Ecto neural progenitor cell (in vitro differentiated cells): Measurements from ENCODE around the gene SOX1.

Source experiments
- DNase-seq: peaks from one replicate; pipeline ENCODE4 v3.0.0-alpha.2; 2018; ENCODE audit warnings: low spot score

The SOX1 gene

GRCh38 chr13:112067116-112067741 is at the start of gene SOX1:
Gene SOX1, plus strand, starts transcription at chr13:112067149. Its CDS starts 510 bp downstream, at chr13:112067659.
- peak; percentile 83 for DNase-seq

- DNase-seq, result no peak
Observed at GRCh38 chr13:112024577-112024976, 42.4 kb upstream of the SOX1 start.

- no peak for DNase-seq
Observed at GRCh38 chr13:112027250-112027649, 39.7 kb upstream of the SOX1 start.

DNA sequence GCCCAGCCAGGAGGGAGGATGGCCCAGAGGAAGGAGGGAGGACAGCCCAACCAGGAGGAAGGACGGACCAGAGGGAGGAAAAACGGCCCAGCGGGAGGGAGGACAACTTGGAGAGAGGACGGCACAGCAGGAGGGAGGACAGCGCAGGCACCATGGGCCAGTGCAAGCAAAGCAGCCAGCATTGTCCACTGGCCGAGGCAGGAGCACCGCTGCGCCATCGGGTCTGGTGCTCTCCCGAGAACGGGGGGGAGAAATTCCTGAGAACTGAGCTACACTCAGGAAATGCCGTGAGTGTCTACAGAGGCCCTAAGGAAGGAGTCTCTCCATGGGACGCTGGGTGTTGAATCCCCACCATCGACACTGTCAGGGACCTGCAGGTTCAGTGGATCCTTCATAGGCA is 38.5 kb upstream of the SOX1 start:
- no peak for DNase-seq

GRCh38 chr13:112029143-112029542 is 37.8 kb upstream of the SOX1 start:
- no peak for DNase-seq

GRCh38 chr13:112032186-112032993 is 34.6 kb upstream of the SOX1 start:
- no peak for DNase-seq

- DNase-seq, result no peak
Observed at GRCh38 chr13:112034231-112034630, 32.7 kb upstream of the SOX1 start.

GRCh38 chr13:112034846-112035245 is 32.1 kb upstream of the SOX1 start:
- no peak for DNase-seq

DNA sequence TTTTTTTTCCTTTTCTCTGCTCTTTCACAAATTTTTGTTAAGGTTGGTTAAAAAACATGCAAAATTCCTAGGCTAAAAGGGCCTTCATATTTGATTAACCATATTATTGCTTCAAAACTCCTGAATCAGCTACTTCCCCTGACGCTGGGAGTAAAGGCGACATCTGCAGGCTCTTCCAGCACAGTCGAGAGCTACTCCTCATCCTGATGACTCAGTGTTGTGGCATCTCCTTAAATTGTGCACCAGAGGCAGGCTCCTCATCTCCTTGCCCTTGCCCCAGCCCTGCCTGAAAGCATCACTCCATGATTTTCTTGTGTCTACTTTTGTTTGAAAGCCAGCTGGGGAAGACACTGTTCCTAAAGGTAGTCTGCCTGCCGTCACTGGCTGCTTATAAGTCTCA is 24.5 kb upstream of the SOX1 start:
- DNase-seq, result no peak

- DNase-seq, result no peak
Observed at GRCh38 chr13:112052213-112052612, 14.7 kb upstream of the SOX1 start.

DNA sequence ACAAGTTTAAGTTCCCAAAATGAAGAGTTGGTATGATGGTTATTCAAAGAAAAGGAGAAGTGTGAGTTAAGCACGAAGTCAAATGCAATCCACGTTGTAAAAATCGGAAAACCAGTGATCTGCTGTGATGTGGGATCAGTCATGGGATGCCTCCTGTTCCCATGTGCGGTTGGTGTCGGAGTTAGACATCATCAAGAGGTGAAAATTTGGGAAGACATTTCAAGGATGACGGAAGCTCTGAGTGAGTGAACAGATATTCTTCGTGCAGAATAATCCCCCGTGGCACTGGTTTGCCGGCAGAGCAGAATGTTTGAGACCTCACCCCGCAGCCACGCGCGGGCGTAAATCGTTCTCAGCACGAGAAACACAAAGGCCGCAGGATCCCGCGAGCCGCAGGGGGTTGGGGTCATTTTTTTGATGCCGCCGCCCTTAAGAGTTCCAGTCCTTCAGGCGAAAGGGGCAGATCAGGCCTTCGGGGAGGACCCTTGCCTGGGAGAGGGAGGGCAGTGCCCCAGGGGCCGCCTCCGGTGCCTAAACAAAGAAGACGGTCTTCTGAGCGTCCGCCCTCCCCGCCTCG is 13.7 kb upstream of the SOX1 start:
- DNase-seq, result no peak

DNA sequence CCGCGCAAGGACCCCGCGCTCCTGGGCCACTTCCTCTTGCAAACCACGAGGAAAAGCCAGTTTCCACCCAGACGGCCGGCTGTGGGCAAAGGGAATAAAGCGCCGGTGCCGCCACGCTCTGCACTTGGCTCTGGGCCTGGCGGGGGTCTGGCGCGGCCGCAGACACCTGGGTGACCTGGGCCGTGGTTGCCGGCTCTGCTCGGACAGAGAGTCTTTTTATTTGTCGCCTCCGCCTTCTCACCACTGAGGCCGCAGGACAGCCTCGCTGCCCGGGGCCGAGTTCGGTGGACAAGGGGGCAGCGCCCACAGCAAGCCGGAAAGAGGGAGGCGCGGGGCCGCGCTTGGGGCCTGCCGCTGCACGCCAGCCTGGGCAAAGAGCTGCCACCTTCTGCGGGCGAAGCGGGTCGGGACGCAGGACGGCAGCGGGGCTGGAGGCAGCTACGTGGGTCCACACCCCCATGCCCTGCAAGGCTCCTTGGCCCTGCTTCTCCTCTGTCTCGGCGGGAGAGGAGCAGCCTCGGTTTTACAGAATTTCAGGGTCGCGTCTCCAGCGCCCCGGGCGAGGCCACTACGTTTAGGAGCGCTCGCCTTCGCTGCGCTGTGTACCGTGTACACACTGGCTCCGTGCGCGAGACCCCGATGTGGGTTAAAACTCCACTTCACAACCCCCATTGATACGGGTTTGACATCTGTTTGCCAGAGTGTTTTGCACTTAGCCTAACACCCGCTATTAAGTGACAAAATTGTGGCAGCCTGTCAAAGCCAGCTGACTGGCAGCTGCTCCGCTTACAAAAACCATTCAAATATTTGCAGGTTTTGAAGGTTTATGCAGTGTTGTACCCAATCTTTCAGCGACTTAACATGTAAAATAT is 13.0 kb upstream of the SOX1 start:
- DNase-seq, result peak; percentile 76

DNA sequence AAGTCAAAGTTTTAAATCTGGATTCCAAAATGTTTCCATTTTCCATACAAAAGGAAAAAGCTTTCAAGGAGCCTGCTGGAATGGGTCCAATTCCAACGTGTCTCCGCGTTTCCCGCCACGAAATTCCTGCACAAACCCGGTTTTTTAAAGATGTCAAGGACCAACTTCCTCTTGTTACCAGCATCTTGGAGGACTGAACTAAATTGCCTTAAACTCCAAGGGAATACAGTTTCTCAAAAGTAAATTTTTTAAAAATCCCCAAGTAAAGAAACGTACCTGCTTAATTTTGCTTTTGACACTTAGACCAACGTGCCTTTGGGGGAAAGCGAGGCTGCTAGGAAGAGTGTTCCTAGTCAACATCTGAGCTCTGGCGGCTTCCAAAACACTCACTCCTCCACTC is 12.3 kb upstream of the SOX1 start:
- no peak for DNase-seq

- peak; percentile 63 for DNase-seq
Observed at GRCh38 chr13:112055036-112055914, 11.7 kb upstream of the SOX1 start.

- DNase-seq, result no peak
Observed at GRCh38 chr13:112055915-112056269, 11.1 kb upstream of the SOX1 start.

DNA sequence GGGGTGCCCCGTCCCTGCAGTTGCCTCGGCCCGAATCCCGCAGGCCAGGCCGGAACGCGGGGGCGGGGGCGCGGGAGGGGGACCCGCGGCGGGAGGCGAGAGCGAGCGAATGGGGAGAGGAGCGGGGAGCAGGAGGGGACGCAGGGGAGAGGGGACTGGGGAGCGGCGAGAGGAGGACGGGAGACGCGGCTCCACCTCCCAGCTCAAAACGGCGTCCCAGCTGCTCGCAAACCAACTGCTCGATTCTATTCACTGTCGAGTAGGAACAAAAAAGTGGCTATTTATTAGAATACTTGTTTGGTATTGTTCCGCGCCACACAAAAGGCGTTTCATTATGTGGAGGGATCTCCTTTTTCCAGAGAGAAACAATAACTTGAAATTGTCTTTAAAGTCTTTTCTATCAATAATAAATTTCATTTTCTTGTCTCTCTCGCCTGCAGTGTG is 10.6 kb upstream of the SOX1 start:
- no peak for DNase-seq

- DNase-seq, result no peak
Observed at GRCh38 chr13:112056739-112057438, 10.1 kb upstream of the SOX1 start.

- DNase-seq, result no peak
Observed at GRCh38 chr13:112057439-112057735, 9.6 kb upstream of the SOX1 start.

DNA sequence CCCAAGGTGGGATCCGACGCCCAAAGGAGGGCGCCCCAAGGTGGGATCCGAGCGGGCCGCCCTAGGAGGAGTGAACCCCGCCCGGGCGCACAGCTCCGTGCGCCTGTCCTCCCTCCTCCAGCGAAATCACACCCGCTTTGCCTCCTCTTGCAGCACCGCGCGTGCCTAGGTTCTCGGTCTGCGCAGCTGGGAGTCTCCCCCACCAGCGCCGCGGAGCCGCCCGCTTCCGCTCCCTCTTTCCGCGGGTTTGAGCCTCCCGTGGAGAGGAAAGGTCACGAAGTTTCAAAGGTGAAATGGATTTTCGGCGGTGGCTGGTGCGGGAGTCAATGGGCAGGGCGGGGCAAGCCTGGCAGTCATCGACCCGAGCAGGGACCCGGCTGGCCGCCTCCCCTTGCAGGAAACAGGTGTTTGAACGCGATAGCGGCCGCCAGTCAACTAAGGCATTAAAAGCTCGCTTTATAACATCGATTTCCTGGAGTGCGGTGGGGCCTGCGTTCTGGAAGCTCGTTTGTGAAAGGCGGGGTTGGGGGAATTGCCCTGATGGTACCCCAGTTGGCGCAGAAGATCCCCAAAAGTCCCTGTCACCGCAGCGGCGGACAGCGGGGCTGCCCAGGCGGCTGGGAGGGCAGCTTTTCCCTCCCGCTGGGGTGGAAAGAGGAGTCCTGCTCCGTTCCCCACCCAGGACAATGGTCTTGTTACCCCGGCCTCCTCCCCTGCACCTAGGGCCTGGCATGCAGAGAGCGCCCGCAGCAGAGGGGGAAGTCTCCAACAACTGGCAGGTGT is 9.0 kb upstream of the SOX1 start:
- peak; percentile 70 for DNase-seq

DNA sequence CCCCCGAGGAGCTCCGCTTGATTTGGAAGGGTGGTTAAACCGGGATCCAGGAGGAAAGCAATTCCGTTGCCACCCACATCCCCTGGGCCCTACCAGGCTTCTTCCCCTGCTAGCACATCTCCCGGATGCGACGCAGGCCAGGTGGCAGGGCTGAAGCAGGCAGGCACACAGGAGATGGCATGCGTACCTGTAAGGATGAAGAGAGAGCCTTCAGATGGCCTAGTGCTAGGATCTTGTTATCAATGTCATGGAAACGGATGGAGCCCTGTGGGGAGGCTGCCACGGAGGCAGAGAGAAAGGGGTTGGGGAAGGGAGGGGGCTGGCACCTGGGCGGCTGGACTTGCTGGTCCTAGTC is 8.5 kb upstream of the SOX1 start:
- DNase-seq, result no peak
